ENCODE measurements around the gene PPARD. TPM values are rescaled to one million over a fixed set of nuclear protein-coding genes. Genes with fewer than 3 reads are reported as not detected.
A peak's percentile ranks its signal among the peaks of the same experiment; 100 is the strongest.

Gene PPARD
- 3.9 TPM for total RNA-seq (2013)
- polyA plus RNA-seq (10 to 100 TPM in 1 of 3 donors, 1 to 10 TPM in 2; 1.2 to 22.0 (median 2.4) TPM), polyA minus RNA-seq (3.7 and 5.9 TPM in 2 replicates), total RNA-seq (16.9 to 45.9 (median 26.9) reads per million in 11 experiments)

- H3K27ac Mint-ChIP-seq = peak within 1 kb of the TSS; percentile 88 to 98 (median 95)
- peak; percentile 97 for TF ChIP-seq CTCF (IDR thresholded peaks at IDR 0.05)
- H3K9me3 Mint-ChIP-seq = peaks cover 0 to 2% (median 0%) of the 10 kb centered on the region in 7 donors
- peak within 1 kb of the TSS; percentile 56 for H2AFZ ChIP-seq (ENCODE audit: insufficient read depth, low read depth, low read length, poor library complexity, severe bottlenecking)
- peaks cover 14 to 18% of the 10 kb centered on the region in 2 donors for H3K4me1 ChIP-seq (ENCODE audit: control insufficient read depth in 1 of 2, insufficient read depth in 2 of 2, low read length in 2 of 2)
- peak within 1 kb of the TSS; percentile 83 for H3K9ac ChIP-seq (ENCODE audit: insufficient read depth, low read length, poor library complexity, severe bottlenecking)
- intact Hi-C loops (cut with micrococcal nuclease) = loop anchor here (1.0 to 5.0 kb wide), 6 partner anchors 28 to 126 kb away; partner anchors contain the start of genes RPL10A (in 2 of the 2) and FANCE (in 1 of the 2)
- peaks cover 6 to 18% of the 10 kb centered on the region in 2 donors for H3K27me3 ChIP-seq (ENCODE audit: control insufficient read depth in 2 of 2, insufficient read depth in 2 of 2, low read length in 2 of 2)
- under 1% methylated on average over 72 of the region's 77 CpGs for WGBS (ENCODE audit: insufficient coverage)
- H4K20me1 ChIP-seq (ENCODE audit: insufficient read depth, low read length) = peaks cover 45% of the 10 kb centered on the region
- H3K27ac ChIP-seq (ENCODE audit: low read depth in 1 of 2, low read length in 2 of 2) = peak within 1 kb of the TSS in 1 of 2 donors; percentile 73
- H3K4me3 ChIP-seq (replicated peaks in 1 of 3; ENCODE audit: low read depth in 2 of 3, low read length in 3 of 3) = peak within 1 kb of the TSS; percentile 69 to 96 (median 94)
- H3K9me3 ChIP-seq (replicated peaks in 1 of 2; ENCODE audit: control insufficient read depth in 1 of 2, insufficient read depth in 1 of 2, low read length in 2 of 2) = no peaks in the 10 kb centered on the region
- H3K4me1 Mint-ChIP-seq = peaks cover 42% of the 10 kb centered on the region
- peaks cover 34 to 37% of the 10 kb centered on the region in 2 donors for H3K36me3 Mint-ChIP-seq
- peak within 1 kb of the TSS; percentile 96 for H3K4me3 Mint-ChIP-seq
- H3K36me3 ChIP-seq (replicated peaks in 1 of 2; ENCODE audit: control insufficient read depth in 1 of 2, insufficient read depth in 2 of 2, low read length in 2 of 2) = peaks cover 16 to 31% of the 10 kb centered on the region in 2 donors
- H3K4me2 ChIP-seq (replicated peaks; ENCODE audit: extremely low read depth, low read length, poor library complexity, severe bottlenecking) = peak within 1 kb of the TSS; percentile 98
- H3K27me3 Mint-ChIP-seq (ENCODE audit: low read depth in 3 of 3) = peaks cover 8 to 29% (median 21%) of the 10 kb centered on the region in 3 donors
- peaks cover 17% of the 10 kb centered on the region for H3K79me2 ChIP-seq (ENCODE audit: insufficient read depth, low read length)
- peak; percentile 90 to 97 (median 95) for DNase-seq
Observed at GRCh38 chr6:35342258-35343091, at the start of gene PPARD. Gene PPARD (plus strand): TSS chr6:35342558. CDS start chr6:35411088, 68,530 bp downstream.

GRCh38 chr6:35293681-35294080 is 48.7 kb upstream of the PPARD start:
- H3K27ac Mint-ChIP-seq = peak overlapping the region in 1 of 7 donors; percentile 78
- H3K36me3 Mint-ChIP-seq = peaks cover 70 to 82% of the 10 kb centered on the region in 2 donors
- Histone ChIP-seq H3K27me3 (ENCODE audit: control insufficient read depth in 2 of 2, insufficient read depth in 2 of 2, low read length in 2 of 2) (no peaks in the 10 kb centered on the region), H3K9ac (ENCODE audit: insufficient read depth, low read length, poor library complexity, severe bottlenecking) (no peak overlapping the region), H3K4me1 (ENCODE audit: control insufficient read depth in 1 of 2, insufficient read depth in 2 of 2, low read length in 2 of 2) (peaks cover 21 to 24% of the 10 kb centered on the region in 2 donors), H2AFZ (ENCODE audit: insufficient read depth, low read depth, low read length, poor library complexity, severe bottlenecking) (no peak overlapping the region), H4K20me1 (ENCODE audit: insufficient read depth, low read length) (no peaks in the 10 kb centered on the region), H3K9me3 (replicated peaks in 1 of 2; ENCODE audit: control insufficient read depth in 1 of 2, insufficient read depth in 1 of 2, low read length in 2 of 2) (no peaks in the 10 kb centered on the region), H3K4me3 (replicated peaks in 1 of 3; ENCODE audit: low read depth in 2 of 3, low read length in 3 of 3) (no peak overlapping the region), H3K79me2 (ENCODE audit: insufficient read depth, low read length) (peaks cover 15% of the 10 kb centered on the region), H3K36me3 (replicated peaks in 1 of 2; ENCODE audit: control insufficient read depth in 1 of 2, insufficient read depth in 2 of 2, low read length in 2 of 2) (peaks cover 65 to 78% of the 10 kb centered on the region in 2 donors), H3K4me2 (replicated peaks; ENCODE audit: extremely low read depth, low read length, poor library complexity, severe bottlenecking) (no peak overlapping the region), H3K27ac (ENCODE audit: low read depth in 1 of 2, low read length in 2 of 2) (no peak overlapping the region)
- H3K27me3 Mint-ChIP-seq (ENCODE audit: low read depth in 3 of 3) = peaks cover 0 to 2% (median 0%) of the 10 kb centered on the region in 3 donors
- peaks cover 18% of the 10 kb centered on the region for H3K4me1 Mint-ChIP-seq
- no peaks in the 10 kb centered on the region for H3K9me3 Mint-ChIP-seq
- no peak for DNase-seq
- no peak overlapping the region for H3K4me3 Mint-ChIP-seq
- intact Hi-C loops (cut with micrococcal nuclease) = loop anchor here (5.0 to 10.0 kb wide), 2 partner anchors 34 to 441 kb away; partner anchors contain the start of gene ARMC12 (in 1 of the 2)
- no peak for TF ChIP-seq CTCF (IDR thresholded peaks at IDR 0.05)
- WGBS (ENCODE audit: insufficient coverage) = 94% methylated on average over 9 of the region's 9 CpGs
